ENCODE measurements around the gene NPAS1. TPM values are rescaled to one million over a fixed set of nuclear protein-coding genes. Genes with fewer than 3 reads are reported as not detected.
A peak's percentile ranks its signal among the peaks of the same experiment; 100 is the strongest.

Gene NPAS1
- total RNA-seq, 2 experiments from 2014 or later, result 1.1 to 2.1 TPM

DNA sequence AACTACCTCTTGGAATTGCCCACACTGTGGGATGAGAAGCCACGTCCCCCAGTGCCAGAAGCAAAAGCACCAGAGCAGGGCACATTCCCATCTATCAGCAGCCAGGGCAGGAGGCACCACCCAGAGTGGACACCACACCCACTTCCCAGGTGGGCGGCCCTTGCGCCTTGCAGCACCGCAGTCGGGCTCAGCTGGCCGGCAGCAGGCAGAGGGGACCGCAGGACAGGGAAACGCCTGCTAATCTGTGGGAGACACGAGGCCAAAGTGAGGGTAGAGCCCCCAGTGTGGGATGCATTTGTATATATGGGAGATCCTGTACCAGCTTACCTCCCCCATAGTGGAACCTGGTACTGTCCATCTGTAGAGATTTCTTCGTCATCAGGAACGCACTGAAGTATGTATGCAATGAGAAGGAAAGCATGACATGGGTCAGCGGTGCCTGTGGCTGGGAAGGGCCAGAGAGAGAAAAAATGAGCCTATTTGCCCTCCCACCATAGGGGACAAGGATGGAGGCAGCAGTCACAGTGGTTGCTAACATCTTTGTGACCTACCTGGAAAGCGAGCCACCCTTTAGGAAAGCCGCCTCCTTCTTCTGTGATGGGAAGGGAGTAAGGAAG lies 30.9 kb upstream of the NPAS1 start:
- no peak overlapping the region for H3K27ac ChIP-seq (ENCODE audit: low read depth in 1 of 2, low read length in 2 of 2)
- ChIA-PET CTCF (interaction anchor here (1.1 kb wide), 1 partner anchor 133 kb away, joined by 4 read pairs; no protein-coding TSS in a partner anchor), POLR2A (no interaction called here)
- ATAC-seq (ENCODE audit: poor library complexity) (no peak), DNase-seq (no peak)
- H3K27me3 ChIP-seq (ENCODE audit: control insufficient read depth in 1 of 2, insufficient read depth in 2 of 2, low read length in 2 of 2), result no peaks in the 10 kb centered on the region
- intact Hi-C loops (cut with DNase I, micrococcal nuclease), result no loop called here
- H3K4me1 Mint-ChIP-seq (ENCODE audit: low read depth), result peaks cover 12% of the 10 kb centered on the region
- no peaks in the 10 kb centered on the region for H3K27me3 Mint-ChIP-seq
- H3K9me3 ChIP-seq (ENCODE audit: control insufficient read depth in 1 of 2, insufficient read depth in 1 of 2, low read length in 2 of 2), result no peaks in the 10 kb centered on the region
- H3K36me3 Mint-ChIP-seq (ENCODE audit: low read depth), result peaks cover 40% of the 10 kb centered on the region
- no peak overlapping the region for H3K4me3 Mint-ChIP-seq
- TF ChIP-seq, protein P1, sequence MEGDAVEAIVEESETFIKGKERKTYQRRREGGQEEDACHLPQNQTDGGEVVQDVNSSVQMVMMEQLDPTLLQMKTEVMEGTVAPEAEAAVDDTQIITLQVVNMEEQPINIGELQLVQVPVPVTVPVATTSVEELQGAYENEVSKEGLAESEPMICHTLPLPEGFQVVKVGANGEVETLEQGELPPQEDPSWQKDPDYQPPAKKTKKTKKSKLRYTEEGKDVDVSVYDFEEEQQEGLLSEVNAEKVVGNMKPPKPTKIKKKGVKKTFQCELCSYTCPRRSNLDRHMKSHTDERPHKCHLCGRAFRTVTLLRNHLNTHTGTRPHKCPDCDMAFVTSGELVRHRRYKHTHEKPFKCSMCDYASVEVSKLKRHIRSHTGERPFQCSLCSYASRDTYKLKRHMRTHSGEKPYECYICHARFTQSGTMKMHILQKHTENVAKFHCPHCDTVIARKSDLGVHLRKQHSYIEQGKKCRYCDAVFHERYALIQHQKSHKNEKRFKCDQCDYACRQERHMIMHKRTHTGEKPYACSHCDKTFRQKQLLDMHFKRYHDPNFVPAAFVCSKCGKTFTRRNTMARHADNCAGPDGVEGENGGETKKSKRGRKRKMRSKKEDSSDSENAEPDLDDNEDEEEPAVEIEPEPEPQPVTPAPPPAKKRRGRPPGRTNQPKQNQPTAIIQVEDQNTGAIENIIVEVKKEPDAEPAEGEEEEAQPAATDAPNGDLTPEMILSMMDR (IDR thresholded peaks at IDR 0.05), result no peak
- no peaks in the 10 kb centered on the region for H3K9me3 Mint-ChIP-seq
- no peak overlapping the region for H3K4me3 ChIP-seq (ENCODE audit: low read length)
- H3K36me3 ChIP-seq (ENCODE audit: insufficient read depth, low read length), result peaks cover 52% of the 10 kb centered on the region
- H3K4me1 ChIP-seq (ENCODE audit: insufficient read depth, low read length), result peaks cover 16% of the 10 kb centered on the region
- H3K27ac Mint-ChIP-seq, result no peak overlapping the region

DNA sequence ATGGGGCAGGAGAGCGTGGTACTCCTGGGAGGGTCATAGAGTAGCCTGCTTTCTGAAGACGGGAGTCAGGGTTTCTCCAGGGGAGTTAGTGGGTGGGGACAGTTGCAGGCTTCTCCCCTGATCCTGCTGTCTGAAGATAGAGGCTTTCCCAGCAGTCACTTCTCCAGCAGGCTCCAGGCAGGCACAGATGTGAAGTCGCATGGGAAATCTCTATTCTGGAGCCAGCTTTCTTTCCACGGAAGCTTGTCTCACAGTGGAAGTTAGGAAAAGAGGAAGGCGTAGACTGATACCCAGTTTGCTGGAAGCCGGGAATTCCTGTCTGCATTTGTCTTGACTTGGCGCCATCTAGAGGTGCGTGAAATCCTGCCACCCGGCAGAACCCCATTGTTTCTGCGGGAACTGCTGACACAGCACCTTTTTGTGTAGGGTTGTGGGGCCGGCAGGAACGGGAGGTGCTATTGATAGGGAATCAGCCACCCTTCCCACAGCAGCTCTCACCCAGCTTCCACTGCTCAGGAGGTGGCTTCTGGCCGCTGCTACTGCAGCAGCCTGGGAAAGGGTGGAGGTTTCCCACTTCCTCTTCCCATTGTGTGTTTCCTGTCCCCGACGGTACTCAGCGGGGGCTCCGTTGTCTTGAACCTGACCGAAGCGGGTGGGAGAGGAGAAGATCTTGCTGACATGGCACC lies 28.5 kb upstream of the NPAS1 start:
- no peaks in the 10 kb centered on the region for H3K9me3 ChIP-seq (ENCODE audit: control insufficient read depth in 1 of 2, insufficient read depth in 1 of 2, low read length in 2 of 2)
- H3K36me3 ChIP-seq (ENCODE audit: insufficient read depth, low read length), result peaks cover 68% of the 10 kb centered on the region
- H3K27me3 ChIP-seq (ENCODE audit: control insufficient read depth in 1 of 2, insufficient read depth in 2 of 2, low read length in 2 of 2), result no peaks in the 10 kb centered on the region
- ChIA-PET POLR2A (no interaction called here), CTCF (interaction anchor here (1.0 to 1.6 kb wide), 6 partner anchors 37 to 151 kb away, joined by 3 to 7 read pairs (median 4); no protein-coding TSS in a partner anchor)
- no peak overlapping the region for H3K4me3 ChIP-seq (ENCODE audit: low read length)
- H3K27ac ChIP-seq (ENCODE audit: low read depth in 1 of 2, low read length in 2 of 2), result no peak overlapping the region
- ATAC-seq (ENCODE audit: poor library complexity), result peak; percentile 63
- no peaks in the 10 kb centered on the region for H3K27me3 Mint-ChIP-seq
- no peaks in the 10 kb centered on the region for H3K9me3 Mint-ChIP-seq
- TF ChIP-seq, protein P1 (IDR thresholded peaks at IDR 0.05), result peak; percentile 74
- H3K27ac Mint-ChIP-seq, result no peak overlapping the region
- H3K4me1 Mint-ChIP-seq (ENCODE audit: low read depth), result peaks cover 12% of the 10 kb centered on the region
- peaks cover 42% of the 10 kb centered on the region for H3K36me3 Mint-ChIP-seq (ENCODE audit: low read depth)
- H3K4me3 Mint-ChIP-seq, result no peak overlapping the region
- intact Hi-C loops (cut with DNase I, micrococcal nuclease), result loop anchor here (1.0 to 5.0 kb wide), 3 partner anchors 64 to 234 kb away; no protein-coding TSS in a partner anchor
- DNase-seq, result peak; percentile 27 to 80 (median 50)
- peaks cover 16% of the 10 kb centered on the region for H3K4me1 ChIP-seq (ENCODE audit: insufficient read depth, low read length)

DNA sequence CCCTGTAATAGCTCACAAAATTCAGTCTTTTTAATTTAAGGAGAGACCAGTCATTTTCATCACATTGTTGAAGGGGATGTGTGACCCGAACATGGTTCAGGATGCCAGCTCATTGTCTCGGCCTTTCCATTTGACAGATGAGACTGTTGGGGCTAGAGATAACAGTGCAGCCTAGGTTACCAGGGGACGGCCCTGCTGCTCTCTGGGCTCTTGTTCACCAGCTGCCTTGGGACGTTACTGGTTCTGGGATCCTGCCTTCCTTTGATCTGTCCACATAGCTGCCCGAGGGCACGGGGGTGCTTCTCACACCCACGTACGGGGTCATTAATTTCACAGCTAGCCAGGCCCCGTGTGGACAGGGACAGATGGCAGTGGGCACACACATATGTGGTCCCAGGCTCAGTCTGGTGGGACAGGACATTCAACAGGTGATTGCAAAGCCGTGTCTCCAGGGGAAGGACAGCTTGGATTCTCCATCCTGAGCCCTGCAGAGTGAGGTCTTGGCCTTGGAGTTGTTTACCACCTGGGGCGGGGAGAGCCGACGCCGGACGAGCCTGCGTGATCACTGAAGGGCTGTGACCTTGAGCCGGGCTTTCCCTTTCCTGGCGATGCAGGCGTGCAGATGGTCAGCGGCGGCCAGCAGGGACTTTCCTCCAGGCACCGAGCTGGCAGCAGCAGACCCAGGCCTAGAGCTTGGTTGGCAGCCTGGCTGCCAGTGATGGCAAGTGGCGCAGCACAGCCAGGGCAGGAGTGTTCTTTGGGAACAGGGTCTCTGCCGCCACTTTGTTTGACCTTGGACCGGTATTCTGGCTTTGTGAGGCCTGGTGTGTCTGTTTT lies 26.7 kb upstream of the NPAS1 start:
- peaks cover 16% of the 10 kb centered on the region for H3K4me1 ChIP-seq (ENCODE audit: insufficient read depth, low read length)
- POLR2A ChIA-PET, result no interaction called here
- peaks cover 70% of the 10 kb centered on the region for H3K36me3 ChIP-seq (ENCODE audit: insufficient read depth, low read length)
- H3K4me3 Mint-ChIP-seq, result no peak overlapping the region
- H3K27ac Mint-ChIP-seq, result no peak overlapping the region
- H3K4me1 Mint-ChIP-seq (ENCODE audit: low read depth), result peaks cover 12% of the 10 kb centered on the region
- no peak overlapping the region for H3K4me3 ChIP-seq (ENCODE audit: low read length)
- DNase-seq, result no peak
- H3K27ac ChIP-seq (ENCODE audit: low read depth in 1 of 2, low read length in 2 of 2), result no peak overlapping the region
- ATAC-seq (ENCODE audit: poor library complexity), result no peak
- peaks cover 58% of the 10 kb centered on the region for H3K36me3 Mint-ChIP-seq (ENCODE audit: low read depth)
- no peaks in the 10 kb centered on the region for H3K9me3 ChIP-seq (ENCODE audit: control insufficient read depth in 1 of 2, insufficient read depth in 1 of 2, low read length in 2 of 2)
- H3K9me3 Mint-ChIP-seq, result no peaks in the 10 kb centered on the region
- TF ChIP-seq, protein P1 (IDR thresholded peaks at IDR 0.05), result no peak
- no peaks in the 10 kb centered on the region for H3K27me3 Mint-ChIP-seq
- CTCF ChIA-PET, result interaction anchor here (0.9 to 1.3 kb wide), 2 partner anchors 37 to 153 kb away, joined by 3 read pairs; no protein-coding TSS in a partner anchor
- intact Hi-C loops (cut with DNase I, micrococcal nuclease), result loop anchor here in 1 of 2 experiments (5.0 kb wide), 2 partner anchors 66 to 236 kb away; no protein-coding TSS in a partner anchor
- H3K27me3 ChIP-seq (ENCODE audit: control insufficient read depth in 1 of 2, insufficient read depth in 2 of 2, low read length in 2 of 2), result no peaks in the 10 kb centered on the region

Data from CD4-positive, alpha-beta T cell (primary cell).